Dedifferentiated amniotic fluid mesenchymal stem cell (primary cell): ENCODE results near the gene RBM7.

Experiments
- DNase-seq: peaks from one replicate; pipeline ENCODE4 v3.0.0-alpha.2; 2016; ENCODE audit errors: extremely low spot score

The RBM7 gene

GRCh38 chr11:114396916-114397315 lies 3.5 kb upstream of the RBM7 start:
- no peak for DNase-seq

GRCh38 chr11:114397349-114397982 lies 3.0 kb upstream of the RBM7 start:
- no peak for DNase-seq

GRCh38 chr11:114398303-114398920 lies 2.1 kb upstream of the RBM7 start:
- no peak for DNase-seq

GRCh38 chr11:114399490-114400215 lies 813 bp upstream of the RBM7 start:
- DNase-seq = no peak

- DNase-seq = no peak
Observed at GRCh38 chr11:114400915-114401223, 403 bp downstream of the RBM7 start.

- no peak for DNase-seq
Observed at GRCh38 chr11:114401311-114401710, 845 bp downstream of the RBM7 start.

- no peak for DNase-seq
Observed at GRCh38 chr11:114412946-114413345, 12.5 kb downstream of the RBM7 start.

GRCh38 chr11:114413958-114414357 lies 13.5 kb downstream of the RBM7 start:
- DNase-seq = no peak

GRCh38 chr11:114416441-114416961 lies 16.0 kb downstream of the RBM7 start:
- no peak for DNase-seq

GRCh38 chr11:114426280-114426679 lies 25.8 kb downstream of the RBM7 start:
- DNase-seq = no peak

GRCh38 chr11:114430290-114430689 lies 29.8 kb downstream of the RBM7 start:
- no peak for DNase-seq

- DNase-seq = no peak
Observed at GRCh38 chr11:114432893-114433292, 32.4 kb downstream of the RBM7 start.

- no peak for DNase-seq
Observed at GRCh38 chr11:114433376-114433775, 32.9 kb downstream of the RBM7 start.

GRCh38 chr11:114438303-114438702 lies 37.8 kb downstream of the RBM7 start:
- no peak for DNase-seq

GRCh38 chr11:114439229-114440120 lies 39.0 kb downstream of the RBM7 start, which contains the start of gene REXO2:
REXO2 (plus strand) TSS chr11:114439467; CDS start chr11:114439529, 62 bp downstream.
- DNase-seq = peak; percentile 91

- peak; percentile 31 for DNase-seq
Observed at GRCh38 chr11:114440121-114440860, 39.8 kb downstream of the RBM7 start.

- DNase-seq = no peak
Observed at GRCh38 chr11:114440971-114441763, 40.7 kb downstream of the RBM7 start.

GRCh38 chr11:114441921-114442320 lies 41.5 kb downstream of the RBM7 start:
- DNase-seq = no peak

GRCh38 chr11:114442536-114442935 lies 42.1 kb downstream of the RBM7 start:
- DNase-seq = no peak

- peak; percentile 42 for DNase-seq
Observed at GRCh38 chr11:114447444-114447843, 47.0 kb downstream of the RBM7 start.
